Kidney (tissue), 14 donors: Measurements from ENCODE around the gene ZNF117. TPM values are rescaled to one million over a fixed set of nuclear protein-coding genes. Genes with fewer than 3 reads are reported as not detected.

Source experiments
- DNase-seq, 5 donors: peaks; one replicate each; pipeline ENCODE4 v3.0.0-alpha.2; 2013 to 2020
- FAIRE-seq: peaks from 2 replicates; lab custom pipeline; 2012; peaks lifted over from hg19 to GRCh38; lab: Jason Lieb, UNC
- H3K27ac ChIP-seq, 2 donors: one replicate each; pipeline ENCODE4 v1.7.0; 2013; ENCODE audit warnings: low read depth in 2 of 2, low read length in 2 of 2, inconsistent platforms in 1 of 2
- H3K27me3 ChIP-seq: one replicate; pipeline ENCODE4 v1.7.1; 2013; ENCODE audit warnings: low read length, inconsistent platforms; ENCODE audit not compliant: control insufficient read depth, insufficient read depth
- H3K36me3 ChIP-seq, 3 donors: one replicate each; pipeline versions ENCODE4 v1.7.0 to v1.7.1; 2013; ENCODE audit warnings: low read length in 3 of 3, control low read depth in 1 of 3, inconsistent platforms in 1 of 3; ENCODE audit not compliant: insufficient read depth in 3 of 3, control insufficient read depth in 2 of 3
- H3K4me1 ChIP-seq, 3 donors: one replicate each; pipeline versions ENCODE4 v1.7.0 to v1.7.1; 2013; ENCODE audit warnings: low read length in 3 of 3, inconsistent platforms in 1 of 3, low read depth in 1 of 3; ENCODE audit not compliant: control insufficient read depth in 2 of 3, insufficient read depth in 2 of 3
- H3K4me3 ChIP-seq, 3 donors: one replicate each; pipeline versions ENCODE4 v1.7.0 to v1.8.1; 2013; ENCODE audit warnings: low read length in 3 of 3, control low read depth in 1 of 3, inconsistent platforms in 1 of 3
- H3K9ac ChIP-seq, 3 donors: one replicate each; pipeline versions ENCODE4 v1.7.0 to v1.7.1; 2013; ENCODE audit warnings: low read length in 3 of 3, control low read depth in 1 of 3, inconsistent platforms in 1 of 3
- H3K9me3 ChIP-seq, 3 donors: one replicate each; pipeline versions ENCODE4 v1.7.0 to v1.7.1; 2013; ENCODE audit warnings: low read length in 3 of 3, control low read depth in 1 of 3, inconsistent platforms in 1 of 3; ENCODE audit not compliant: control insufficient read depth in 2 of 3, insufficient read depth in 1 of 3
- intact Hi-C: fragments of 100-400 bp; cut with DNase I; formaldehyde crosslinking; loops from one replicate; pipeline ENCODE4 v1.11.1; 2022
- polyA plus RNA-seq: library from polyadenylated mRNA; stranded (reverse); fragments of 350-450 nt; fragmentation: Illumina TruSeq; extraction: RNeasy Lipid Tissue Mini Kit (QIAGEN cat#74804); gene quantifications from one replicate; pipeline ENCODE4 v1.2.3, GENCODE V29; 2014; ENCODE audit warnings: low read depth, low replicate concordance; ENCODE audit not compliant: insufficient read depth
- total RNA-seq: library from RNA; stranded (reverse); fragmentation: NEBNext Ultra II Directional; extraction: Animal tissue kit (Norgen Biotek cat#: 25700); gene quantifications from one replicate; pipeline ENCODE4 v1.2.1, GENCODE V29; 2021
- TF ChIP-seq, protein P1 (sequence below): IDR thresholded peaks from 3 replicates; pipeline ENCODE4 v1.5.1; 2012; ENCODE audit warnings: mild to moderate bottlenecking, moderate library complexity, borderline replicate concordance; ENCODE audit not compliant: insufficient read depth; ENCODE audit errors: extremely low read depth
- donor health status: control.
- donor health status: control.
- donor health status: control.
- donor health status: control.
- donor health status: control.
- donor health status: DM: yes; HTN: yes; CAD: no.
- donor health status: Normal renal cell carcinoma (clear cell type).

Gene ZNF117
- total and polyA plus RNA-seq, 2 donors from 2014 or later: 4.7 to 12.6 TPM

DNA sequence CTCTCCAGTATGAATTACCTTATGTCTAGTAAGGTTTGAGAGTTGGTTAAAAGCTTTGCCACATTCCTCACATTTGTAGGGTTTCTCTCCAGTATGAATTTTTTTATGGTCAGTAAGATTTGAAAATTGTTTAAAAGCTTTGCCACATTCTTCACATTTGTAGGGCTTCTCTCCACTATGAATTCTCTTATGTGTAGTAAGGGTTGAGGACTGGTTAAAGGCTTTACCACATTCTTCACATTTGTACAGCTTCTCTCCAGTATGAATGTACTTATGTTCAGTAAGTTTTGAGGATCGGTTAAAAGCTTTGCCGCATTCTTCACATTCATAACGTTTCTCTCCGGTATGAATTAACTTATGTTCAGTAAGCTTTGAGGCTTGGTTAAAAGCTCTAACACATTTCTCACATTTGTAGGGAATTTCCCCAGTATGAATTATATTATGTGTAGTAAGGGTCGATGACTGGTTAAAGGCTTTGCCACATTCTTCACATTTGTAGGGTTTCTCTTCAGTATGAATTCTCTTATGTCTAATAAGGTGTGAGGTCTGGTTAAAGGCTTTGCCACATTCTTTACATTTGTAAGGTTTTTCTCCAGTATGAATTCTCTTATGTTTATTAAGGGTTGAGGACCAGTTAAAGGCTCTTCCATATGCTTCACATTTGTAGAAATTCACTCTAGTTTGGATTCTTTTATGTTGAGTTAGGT lies 12.2 kb downstream of the ZNF117 start:
- DNase-seq: no peak
- no peaks in the 10 kb centered on the region for H3K27me3 ChIP-seq
- no peaks in the 10 kb centered on the region for H3K4me1 ChIP-seq
- TF ChIP-seq, protein P1, sequence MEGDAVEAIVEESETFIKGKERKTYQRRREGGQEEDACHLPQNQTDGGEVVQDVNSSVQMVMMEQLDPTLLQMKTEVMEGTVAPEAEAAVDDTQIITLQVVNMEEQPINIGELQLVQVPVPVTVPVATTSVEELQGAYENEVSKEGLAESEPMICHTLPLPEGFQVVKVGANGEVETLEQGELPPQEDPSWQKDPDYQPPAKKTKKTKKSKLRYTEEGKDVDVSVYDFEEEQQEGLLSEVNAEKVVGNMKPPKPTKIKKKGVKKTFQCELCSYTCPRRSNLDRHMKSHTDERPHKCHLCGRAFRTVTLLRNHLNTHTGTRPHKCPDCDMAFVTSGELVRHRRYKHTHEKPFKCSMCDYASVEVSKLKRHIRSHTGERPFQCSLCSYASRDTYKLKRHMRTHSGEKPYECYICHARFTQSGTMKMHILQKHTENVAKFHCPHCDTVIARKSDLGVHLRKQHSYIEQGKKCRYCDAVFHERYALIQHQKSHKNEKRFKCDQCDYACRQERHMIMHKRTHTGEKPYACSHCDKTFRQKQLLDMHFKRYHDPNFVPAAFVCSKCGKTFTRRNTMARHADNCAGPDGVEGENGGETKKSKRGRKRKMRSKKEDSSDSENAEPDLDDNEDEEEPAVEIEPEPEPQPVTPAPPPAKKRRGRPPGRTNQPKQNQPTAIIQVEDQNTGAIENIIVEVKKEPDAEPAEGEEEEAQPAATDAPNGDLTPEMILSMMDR: no peak
- H3K4me3 ChIP-seq: no peak overlapping the region
- no peak overlapping the region for H3K9ac ChIP-seq
- peaks cover 9 to 34% (median 10%) of the 10 kb centered on the region in 3 donors for H3K36me3 ChIP-seq
- FAIRE-seq: no peak
- H3K27ac ChIP-seq: no peak overlapping the region
- intact Hi-C loops: no loop called here
- peaks cover 8 to 60% (median 28%) of the 10 kb centered on the region in 3 donors for H3K9me3 ChIP-seq

- Histone ChIP-seq H3K4me1 (no peaks in the 10 kb centered on the region), H3K9me3 (no peaks in the 10 kb centered on the region), H3K9ac (no peak overlapping the region), H3K36me3 (no peaks in the 10 kb centered on the region), H3K27me3 (no peaks in the 10 kb centered on the region), H3K27ac (no peak overlapping the region), H3K4me3 (no peak overlapping the region)
- FAIRE-seq (no peak), DNase-seq (no peak)
- TF ChIP-seq, protein P1: no peak
- intact Hi-C loops: no loop called here
Measured at GRCh38 chr7:64965594-64965993, 25.2 kb downstream of the ZNF117 start.

DNA sequence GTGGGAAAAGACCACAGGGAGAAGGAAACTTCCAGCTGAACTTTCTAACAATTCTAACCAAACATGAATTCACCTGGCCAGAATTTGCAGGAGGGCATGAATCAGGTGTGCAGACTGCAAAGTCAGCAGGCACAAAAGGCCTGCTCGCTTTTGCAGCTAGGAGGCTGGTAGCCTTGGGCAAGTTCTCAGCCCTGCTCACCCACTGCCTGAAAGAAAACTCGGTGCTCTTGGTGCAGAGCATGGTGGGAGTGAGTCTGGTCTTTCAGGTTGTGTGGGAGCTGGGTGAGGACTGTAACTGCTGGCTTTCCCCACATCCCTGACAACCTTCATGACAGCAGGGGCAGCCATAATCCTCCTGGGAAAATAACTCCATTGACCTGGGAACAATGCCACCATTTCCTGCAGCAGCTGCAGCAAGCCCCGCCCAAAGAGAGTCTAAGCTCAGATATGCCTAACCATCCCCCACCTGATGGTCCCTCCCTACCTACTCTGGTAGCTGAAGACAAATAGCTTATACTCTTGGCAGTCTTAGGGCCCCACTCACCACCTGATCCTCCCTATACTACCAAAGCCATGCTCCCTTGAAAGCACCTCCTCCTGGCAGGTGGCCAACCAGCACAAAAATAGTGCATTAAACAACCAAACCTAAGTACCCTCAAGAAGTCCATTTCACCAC lies 31.6 kb downstream of the ZNF117 start:
- no peaks in the 10 kb centered on the region for H3K27me3 ChIP-seq
- no peaks in the 10 kb centered on the region for H3K36me3 ChIP-seq
- TF ChIP-seq, protein P1: no peak
- no peak overlapping the region for H3K9ac ChIP-seq
- intact Hi-C loops: no loop called here
- H3K27ac ChIP-seq: no peak overlapping the region
- no peak overlapping the region for H3K4me3 ChIP-seq
- FAIRE-seq: no peak
- H3K9me3 ChIP-seq: no peaks in the 10 kb centered on the region
- H3K4me1 ChIP-seq: no peaks in the 10 kb centered on the region
- DNase-seq: peak in 1 of 5 donors; percentile 2
